Naive thymus-derived CD8-positive, alpha-beta T cell (primary cell): ENCODE results near the gene SPRED3. TPM values are rescaled to one million over a fixed set of nuclear protein-coding genes. Genes with fewer than 3 reads are reported as not detected.
A peak's percentile ranks its signal among the peaks of the same experiment; 100 is the strongest.

Experiments
- ATAC-seq, 2 donors: fragments of 150-1000 bp; cut with Tn5 transposase in 1 of 2; sonication (Bioruptor Pico), chemical (Tn5 transposase) in 1 of 2; 1 replicate in 1 of 2; 2 replicates in 1 of 2; pipeline ENCODE4 v1.10.0; 2021; ENCODE audit warnings: mild to moderate bottlenecking in 2 of 2, moderate library complexity in 2 of 2
- POLR2A ChIA-PET: fragments of 350-600 bp; sonication (Branson Sonifier 250); formaldehyde crosslinking; loops from one replicate; lab custom pipeline; 2021; ENCODE audit warnings: antibody characterized with exemption; lab: Charles Lee
- DNase-seq, 10 donors: peaks; one replicate each; pipeline versions ENCODE4 v3.0.0 to v3.0.0-alpha.2; 2020 to 2022
- H3K27ac Mint-ChIP-seq, 10 donors: one replicate each; pipeline ENCODE4 v1.8.0; 2020 to 2022; ENCODE audit warnings: mild to moderate bottlenecking in 10 of 10, mixed read lengths in 10 of 10, moderate library complexity in 4 of 10, inconsistent platforms in 1 of 10
- H3K27me3 Mint-ChIP-seq, 5 donors: one replicate each; pipeline ENCODE4 v1.8.0; 2021 to 2022; ENCODE audit warnings: mixed read lengths in 5 of 5
- H3K36me3 Mint-ChIP-seq, 3 donors: one replicate each; pipeline ENCODE4 v1.8.0; 2020 to 2022; ENCODE audit warnings: mixed read lengths in 3 of 3, mild to moderate bottlenecking in 2 of 3, inconsistent platforms in 1 of 3
- H3K4me1 Mint-ChIP-seq, 4 donors: one replicate each; pipeline ENCODE4 v1.8.0; 2021 to 2022; ENCODE audit warnings: mixed read lengths in 4 of 4
- H3K4me3 Mint-ChIP-seq, 10 donors: one replicate each; pipeline ENCODE4 v1.8.0; 2020 to 2022; ENCODE audit warnings: mild to moderate bottlenecking in 10 of 10, mixed read lengths in 10 of 10, moderate library complexity in 6 of 10, inconsistent platforms in 1 of 10
- H3K9me3 Mint-ChIP-seq, 9 donors: one replicate each; pipeline ENCODE4 v1.8.0; 2020 to 2022; ENCODE audit warnings: mixed read lengths in 9 of 9, mild to moderate bottlenecking in 3 of 9, inconsistent platforms in 1 of 9, moderate library complexity in 1 of 9
- polyA plus RNA-seq, 3 donors: library from polyadenylated mRNA; unstranded; fragments of 300-500 nt; fragmentation: Illumina TruSeq; gene quantifications; one replicate each; pipeline ENCODE4 v1.2.3, GENCODE V29; 2021
- total RNA-seq, 8 experiments: library from RNA in 2 of 8; stranded (reverse) in 2 of 8; gene quantifications; one replicate each; pipeline ENCODE4 v1.2.3 and lab custom pipeline; 2021 to 2026

SPRED3 gene
- total and polyA plus RNA-seq, 5 experiments from 2014 or later = 0.02 to 2.6 (median 0.97) TPM; not detected in 1

- no peak overlapping the region for H3K27ac Mint-ChIP-seq
- H3K4me3 Mint-ChIP-seq = no peak overlapping the region
- peaks cover 9 to 49% (median 34%) of the 10 kb centered on the region in 5 donors for H3K27me3 Mint-ChIP-seq
- POLR2A ChIA-PET = no interaction called here
- H3K36me3 Mint-ChIP-seq = peaks cover 0 to 2% (median 0%) of the 10 kb centered on the region in 3 donors
- peaks cover 0 to 7% (median 1%) of the 10 kb centered on the region in 4 donors for H3K4me1 Mint-ChIP-seq
- H3K9me3 Mint-ChIP-seq = peaks cover 0 to 5% (median 0%) of the 10 kb centered on the region in 9 donors
- ATAC-seq (no peak), DNase-seq (no peak)
These were observed 53.3 kb downstream of the SPRED3 start for GRCh38 chr19:38441657-38442348.

GRCh38 chr19:38442736-38443135 lies 54.2 kb downstream of the SPRED3 start:
- no peak overlapping the region for H3K4me3 Mint-ChIP-seq
- H3K9me3 Mint-ChIP-seq = peaks cover 0 to 3% (median 0%) of the 10 kb centered on the region in 9 donors
- DNase-seq (no peak), ATAC-seq (no peak)
- POLR2A ChIA-PET = interaction anchor here (0.5 kb wide), 1 partner anchor 22 kb away, joined by 7 read pairs; no protein-coding TSS in a partner anchor
- H3K27ac Mint-ChIP-seq = peak overlapping the region in 1 of 10 donors; percentile 5
- H3K27me3 Mint-ChIP-seq = peaks cover 9 to 46% (median 29%) of the 10 kb centered on the region in 5 donors
- peaks cover 0 to 7% (median 1%) of the 10 kb centered on the region in 4 donors for H3K4me1 Mint-ChIP-seq
- H3K36me3 Mint-ChIP-seq = peaks cover 0 to 2% (median 0%) of the 10 kb centered on the region in 3 donors

GRCh38 chr19:38443458-38443999 lies 55.0 kb downstream of the SPRED3 start:
- H3K36me3 Mint-ChIP-seq = peaks cover 0 to 2% (median 0%) of the 10 kb centered on the region in 3 donors
- H3K27me3 Mint-ChIP-seq = peaks cover 5 to 38% (median 22%) of the 10 kb centered on the region in 5 donors
- POLR2A ChIA-PET = no interaction called here
- H3K27ac Mint-ChIP-seq = no peak overlapping the region
- H3K4me3 Mint-ChIP-seq = no peak overlapping the region
- DNase-seq = no peak
- H3K9me3 Mint-ChIP-seq = peaks cover 0 to 3% (median 0%) of the 10 kb centered on the region in 9 donors
- ATAC-seq = no peak
- H3K4me1 Mint-ChIP-seq = peaks cover 0 to 7% (median 0%) of the 10 kb centered on the region in 4 donors

GRCh38 chr19:38444026-38444425 lies 55.5 kb downstream of the SPRED3 start:
- peaks cover 0 to 4% (median 2%) of the 10 kb centered on the region in 3 donors for H3K36me3 Mint-ChIP-seq
- POLR2A ChIA-PET = no interaction called here
- H3K4me3 Mint-ChIP-seq = no peak overlapping the region
- no peak overlapping the region for H3K27ac Mint-ChIP-seq
- peaks cover 4 to 37% (median 19%) of the 10 kb centered on the region in 5 donors for H3K27me3 Mint-ChIP-seq
- H3K4me1 Mint-ChIP-seq = peaks cover 0 to 7% (median 0%) of the 10 kb centered on the region in 4 donors
- peaks cover 0 to 3% (median 0%) of the 10 kb centered on the region in 9 donors for H3K9me3 Mint-ChIP-seq
- DNase-seq (no peak), ATAC-seq (no peak)

GRCh38 chr19:38445362-38445761 lies 56.9 kb downstream of the SPRED3 start:
- ATAC-seq = no peak
- peaks cover 0 to 7% (median 0%) of the 10 kb centered on the region in 4 donors for H3K4me1 Mint-ChIP-seq

GRCh38 chr19:38448225-38448624 lies 59.7 kb downstream of the SPRED3 start:
- Mint-ChIP-seq H3K27ac (no peak overlapping the region), H3K4me1 (peaks cover 0 to 3% (median 0%) of the 10 kb centered on the region in 4 donors), H3K4me3 (no peak overlapping the region), H3K36me3 (peaks cover 0 to 5% (median 2%) of the 10 kb centered on the region in 3 donors), H3K9me3 (peaks cover 0 to 3% (median 0%) of the 10 kb centered on the region in 9 donors), H3K27me3 (peaks cover 1 to 34% (median 13%) of the 10 kb centered on the region in 5 donors)
- no peak for ATAC-seq
- no peak for DNase-seq
- POLR2A ChIA-PET = no interaction called here

More at GRCh38 chr19:38445362-38445761, 56.9 kb downstream of the SPRED3 start:
- peaks cover 6 to 43% (median 17%) of the 10 kb centered on the region in 5 donors for H3K27me3 Mint-ChIP-seq
- no peak for DNase-seq
- no peak overlapping the region for H3K27ac Mint-ChIP-seq
- no peak overlapping the region for H3K4me3 Mint-ChIP-seq
- peaks cover 0 to 5% (median 2%) of the 10 kb centered on the region in 3 donors for H3K36me3 Mint-ChIP-seq
- H3K9me3 Mint-ChIP-seq = peaks cover 0 to 3% (median 0%) of the 10 kb centered on the region in 9 donors
- POLR2A ChIA-PET = no interaction called here

Other genes with a start within 250 kb of the SPRED3 start
- not detected for gene DPF1, start 164.5 kb upstream of the SPRED3 start, total RNA-seq
- not detected for gene DPF1, start 164.5 kb upstream of the SPRED3 start, polyA plus RNA-seq
- gene PPP1R14A, start 132.3 kb upstream of the SPRED3 start, total RNA-seq = 1 to 10 TPM in 1 of 2 experiments, under 1 TPM in 1; 0.94 to 1.2 TPM
- gene PPP1R14A, start 132.3 kb upstream of the SPRED3 start, polyA plus RNA-seq = not detected
- gene SPINT2, start 124.1 kb upstream of the SPRED3 start, total RNA-seq = 10 to 100 TPM; 49.6 to 50.5 TPM
- gene SPINT2, start 124.1 kb upstream of the SPRED3 start, polyA plus RNA-seq = 100 to 1,000 TPM; 139 to 162 (median 158) TPM
- gene C19orf33, start 84.4 kb upstream of the SPRED3 start, total RNA-seq = 1 to 10 TPM in 1 of 2 experiments, not detected in 1; 1.2 TPM
- gene C19orf33, start 84.4 kb upstream of the SPRED3 start, polyA plus RNA-seq = 1 to 10 TPM in 1 of 3 donors, not detected in 2; 1.1 TPM
- gene YIF1B, start 72.8 kb upstream of the SPRED3 start, total RNA-seq = 10 to 100 TPM; 33.7 to 36.4 TPM
- 10 to 100 TPM; 40.7 to 47.8 (median 44.9) TPM for gene YIF1B, start 72.8 kb upstream of the SPRED3 start, polyA plus RNA-seq
- 1 to 10 TPM; 6.6 to 6.8 TPM for gene KCNK6, start 68.9 kb upstream of the SPRED3 start, total RNA-seq
- 1 to 10 TPM; 1.1 to 3.1 (median 1.2) TPM for gene KCNK6, start 68.9 kb upstream of the SPRED3 start, polyA plus RNA-seq
- 10 to 100 TPM; 23.5 to 24.5 TPM for gene CATSPERG, start 52.9 kb upstream of the SPRED3 start, total RNA-seq
- 1 to 10 TPM in 2 of 3 donors, under 1 TPM in 1; 0.76 to 6.6 (median 2.9) TPM for gene CATSPERG, start 52.9 kb upstream of the SPRED3 start, polyA plus RNA-seq
- 10 to 100 TPM; 73.8 to 80.7 TPM for gene PSMD8, start 14.1 kb upstream of the SPRED3 start, total RNA-seq
- gene PSMD8, start 14.1 kb upstream of the SPRED3 start, polyA plus RNA-seq = 100 to 1,000 TPM; 137 to 139 (median 137) TPM
- not detected for gene GGN, start 663 bp upstream of the SPRED3 start, total RNA-seq
- not detected for gene GGN, start 663 bp upstream of the SPRED3 start, polyA plus RNA-seq
- gene FAM98C, start 14.4 kb downstream of the SPRED3 start, total RNA-seq = 10 to 100 TPM; 39.6 to 45.0 TPM
- gene FAM98C, start 14.4 kb downstream of the SPRED3 start, polyA plus RNA-seq = 10 to 100 TPM; 12.6 to 15.5 (median 15.4) TPM
- gene RASGRP4, start 37.5 kb downstream of the SPRED3 start, total RNA-seq = not detected
- gene RASGRP4, start 37.5 kb downstream of the SPRED3 start, polyA plus RNA-seq = under 1 TPM in 1 of 3 donors, not detected in 2; 0.07 TPM
- 1 to 10 TPM in 1 of 2 experiments, under 1 TPM in 1; 0.93 to 1.3 TPM for gene RYR1, start 45.0 kb downstream of the SPRED3 start, total RNA-seq
- under 1 TPM in 1 of 3 donors, not detected in 2; 0.07 TPM for gene RYR1, start 45.0 kb downstream of the SPRED3 start, polyA plus RNA-seq
- 100 to 1,000 TPM; 221 to 228 TPM for gene MAP4K1, start 229.3 kb downstream of the SPRED3 start, total RNA-seq
- gene MAP4K1, start 229.3 kb downstream of the SPRED3 start, polyA plus RNA-seq = 100 to 1,000 TPM in 2 of 3 donors, 10 to 100 TPM in 1; 85.0 to 113 (median 113) TPM
- 100 to 1,000 TPM; 335 to 346 TPM for gene EIF3K, start 230.5 kb downstream of the SPRED3 start, total RNA-seq
- 100 to 1,000 TPM; 400 to 435 (median 432) TPM for gene EIF3K, start 230.5 kb downstream of the SPRED3 start, polyA plus RNA-seq